ENCODE results near the gene SMARCB1. TPM values are rescaled to one million over a fixed set of nuclear protein-coding genes. Genes with fewer than 3 reads are reported as not detected.
A peak's percentile ranks its signal among the peaks of the same experiment; 100 is the strongest.

The SMARCB1 gene
- total and polyA plus RNA-seq, 5 experiments from 2014 or later, result 33.3 to 55.5 (median 45.0) TPM

DNA sequence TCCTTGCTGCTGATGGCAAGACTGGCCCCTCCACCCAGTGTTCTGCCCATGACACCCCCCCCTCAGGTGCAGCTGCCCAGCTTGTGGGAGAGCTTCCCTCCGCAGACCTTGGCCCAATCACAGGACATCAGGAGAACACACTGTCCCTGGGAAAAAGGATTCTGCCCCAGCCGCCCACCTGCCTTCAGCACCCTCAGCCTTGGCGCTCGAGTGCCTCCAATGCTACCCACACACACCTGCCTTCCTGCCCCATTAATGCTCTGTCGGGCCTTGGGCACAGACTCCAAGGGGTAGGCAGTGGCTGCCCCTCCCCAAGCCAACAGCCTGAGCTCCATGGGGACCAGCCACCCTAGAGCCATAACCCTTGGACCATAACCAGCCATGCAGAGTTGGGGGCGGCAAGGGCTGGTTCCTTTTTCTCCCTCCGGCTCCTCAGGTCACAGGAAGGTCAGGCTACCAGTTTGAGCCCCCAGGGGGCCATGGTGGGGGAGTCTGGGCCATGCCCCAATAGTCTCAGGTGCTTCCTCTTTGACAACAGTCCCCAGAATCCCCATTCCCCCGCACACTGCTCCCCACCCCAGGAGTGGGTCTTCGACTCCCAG, 34.6 kb upstream of the SMARCB1 start:
- no peaks in the 10 kb centered on the region for H3K9me3 Mint-ChIP-seq
- peak overlapping the region in 9 of 10 donors; percentile 57 to 94 (median 80) for H3K27ac Mint-ChIP-seq
- peaks cover 9 to 44% (median 14%) of the 10 kb centered on the region in 4 donors for H3K4me1 Mint-ChIP-seq
- H3K27me3 Mint-ChIP-seq, result no peaks in the 10 kb centered on the region
- ATAC-seq (no peak), DNase-seq (peak in 2 of 10 donors; percentile 37 to 73)
- POLR2A ChIA-PET, result interaction anchor here (0.7 to 2.7 kb wide), 4 partner anchors 11 to 59 kb away, joined by 3 to 19 read pairs (median 8); partner anchors contain the start of gene C22orf15
- H3K4me3 Mint-ChIP-seq, result peak overlapping the region; percentile 71 to 86 (median 79)
- H3K36me3 Mint-ChIP-seq, result no peaks in the 10 kb centered on the region

DNA sequence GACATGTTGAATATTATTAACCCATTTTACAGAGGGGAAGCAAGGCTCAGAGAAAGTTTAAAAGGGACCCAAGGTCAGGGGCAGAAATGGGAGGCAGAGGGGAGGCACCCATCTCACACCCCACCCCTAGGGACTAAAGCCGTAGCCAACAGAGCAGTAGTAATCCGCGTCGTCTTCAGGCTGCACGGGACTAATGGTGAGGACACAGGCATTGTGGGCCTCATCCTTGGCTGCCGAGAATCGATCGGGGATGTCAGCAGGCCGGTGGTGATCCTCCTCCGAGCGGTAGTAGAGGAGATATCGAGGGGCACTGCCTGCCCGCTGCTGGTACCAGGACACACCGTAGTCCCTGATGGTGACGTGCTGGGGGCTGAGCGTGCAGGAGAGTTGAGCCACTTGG, 34.0 kb upstream of the SMARCB1 start:
- DNase-seq (peak in 1 of 10 donors; percentile 61), ATAC-seq (no peak)
- POLR2A ChIA-PET, result interaction anchor here (1.1 to 2.7 kb wide), 4 partner anchors 10 to 14 kb away, joined by 3 to 19 read pairs (median 11); partner anchors contain the start of genes C22orf15 and CHCHD10
- Mint-ChIP-seq H3K9me3 (no peaks in the 10 kb centered on the region), H3K27me3 (no peaks in the 10 kb centered on the region), H3K4me3 (peak overlapping the region in 9 of 10 donors; percentile 33 to 86 (median 79)), H3K36me3 (no peaks in the 10 kb centered on the region), H3K27ac (peak overlapping the region in 6 of 10 donors; percentile 22 to 89 (median 60)), H3K4me1 (peaks cover 9 to 44% (median 14%) of the 10 kb centered on the region in 4 donors)

DNA sequence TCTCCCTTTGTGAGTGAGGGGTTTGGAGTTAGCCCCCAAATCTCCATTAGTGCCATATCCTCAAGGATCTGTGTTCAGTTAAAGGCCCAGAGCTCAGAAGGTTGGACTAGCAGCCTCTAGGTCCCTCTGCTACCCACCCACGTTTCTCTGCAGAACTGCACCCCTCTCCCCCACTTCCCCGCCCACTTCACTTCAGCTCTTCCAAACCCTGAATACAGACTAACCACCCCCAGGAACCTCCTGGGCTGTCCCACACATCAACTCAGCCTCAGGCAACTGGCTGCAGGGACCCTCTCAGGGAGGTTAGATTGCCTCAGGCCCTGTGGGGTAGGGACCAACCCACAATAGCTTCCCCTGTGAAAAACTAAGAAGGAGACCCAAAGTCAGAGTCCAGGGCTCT, 33.4 kb upstream of the SMARCB1 start:
- DNase-seq (peak in 1 of 10 donors; percentile 3), ATAC-seq (no peak)
- Mint-ChIP-seq H3K9me3 (no peaks in the 10 kb centered on the region), H3K4me1 (peaks cover 9 to 44% (median 14%) of the 10 kb centered on the region in 4 donors), H3K4me3 (peak overlapping the region in 7 of 10 donors; percentile 14 to 85 (median 41)), H3K27ac (peak overlapping the region in 2 of 10 donors; percentile 3 to 20), H3K36me3 (no peaks in the 10 kb centered on the region), H3K27me3 (no peaks in the 10 kb centered on the region)
- POLR2A ChIA-PET, result interaction anchor here (1.5 to 2.7 kb wide), 3 partner anchors 10 to 23 kb away, joined by 9 to 13 read pairs (median 9); partner anchors contain the start of genes C22orf15 and CHCHD10

DNA sequence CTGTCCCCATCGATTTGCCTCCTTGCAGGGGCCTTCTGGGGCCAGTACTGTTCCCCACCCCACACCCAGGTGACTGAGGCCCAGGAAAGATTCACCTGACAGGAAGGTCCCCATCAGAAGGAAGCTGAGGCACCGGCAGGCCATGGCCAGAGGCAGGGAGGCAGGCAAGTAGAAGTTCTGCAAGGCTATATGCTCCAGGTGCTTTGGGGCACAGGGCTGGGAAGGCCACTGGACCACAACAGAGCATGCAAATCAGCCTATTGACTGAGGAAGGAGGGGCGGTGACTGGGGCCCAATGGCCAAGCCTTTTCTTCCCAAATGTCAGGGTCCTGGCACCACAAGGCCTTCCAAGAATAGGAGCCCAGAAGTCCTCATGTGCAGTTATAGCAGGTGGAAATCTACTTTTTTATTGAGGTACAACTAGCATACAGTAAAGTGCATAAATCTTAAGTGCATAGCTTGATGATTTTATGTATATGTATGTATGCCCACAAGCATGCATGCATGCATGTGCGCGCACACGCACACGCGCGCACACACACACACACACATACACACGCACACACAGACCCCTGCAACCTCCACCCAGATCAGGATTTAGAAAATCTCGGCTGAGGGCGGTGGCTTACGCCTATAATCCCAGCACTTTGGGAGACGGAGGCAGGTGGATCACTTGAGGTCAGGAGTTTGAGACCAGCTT, 32.4 kb upstream of the SMARCB1 start, which contains the start of gene VPREB3:
TSS of gene VPREB3 (minus strand) at position 206 of the 700 bp plus-strand sequence. CDS start at position 144, 62 bp downstream.
- no peak for ATAC-seq
- Mint-ChIP-seq H3K27me3 (no peaks in the 10 kb centered on the region), H3K36me3 (no peaks in the 10 kb centered on the region), H3K27ac (peak within 1 kb of the TSS in 5 of 10 donors; percentile 3 to 65 (median 20)), H3K4me1 (peaks cover 9 to 44% (median 14%) of the 10 kb centered on the region in 4 donors), H3K4me3 (peak within 1 kb of the TSS in 8 of 10 donors; percentile 14 to 85 (median 40)), H3K9me3 (no peaks in the 10 kb centered on the region)
- DNase-seq, result peak in 1 of 10 donors; percentile 49
- POLR2A ChIA-PET, result interaction anchor here (1.5 to 2.7 kb wide), 3 partner anchors 9 to 22 kb away, joined by 9 to 13 read pairs (median 9); partner anchors contain the start of genes C22orf15 and CHCHD10

DNA sequence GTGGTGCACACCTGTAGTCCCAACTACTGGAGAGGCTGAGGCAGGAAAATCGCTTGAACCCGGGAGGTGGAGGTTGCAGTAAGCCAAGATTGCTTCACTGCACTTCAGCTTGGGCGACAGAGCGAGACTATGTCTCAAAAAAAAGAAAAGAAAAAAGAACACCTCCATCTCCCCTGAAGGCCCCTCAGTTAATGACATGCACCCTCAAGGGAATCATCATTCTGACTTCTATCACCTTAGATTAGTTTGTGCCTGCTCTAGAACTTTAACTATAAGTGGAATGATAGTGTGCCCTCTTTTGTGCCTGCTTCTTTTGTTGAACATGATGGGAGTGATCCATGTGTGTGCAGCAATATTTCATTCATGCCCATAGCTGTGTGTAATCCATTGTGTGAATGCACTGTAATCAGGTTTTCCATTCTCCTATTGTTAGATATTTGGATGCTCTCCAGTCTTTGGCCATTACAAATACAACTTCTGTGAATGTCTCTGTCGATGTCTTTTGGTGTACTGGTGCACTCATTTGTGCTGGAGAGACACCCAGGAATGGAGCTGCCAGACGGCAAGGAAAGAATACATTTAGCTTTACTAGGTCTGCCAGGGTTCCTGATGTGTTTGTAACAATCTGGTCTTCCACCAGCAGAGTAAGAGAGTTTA, 31.7 kb upstream of the SMARCB1 start:
- POLR2A ChIA-PET, result interaction anchor here (2.7 kb wide), 1 partner anchor 8 kb away, joined by 13 read pairs; the partner anchor contains the start of gene C22orf15
- H3K27me3 Mint-ChIP-seq, result no peaks in the 10 kb centered on the region
- H3K4me1 Mint-ChIP-seq, result peaks cover 5 to 38% (median 8%) of the 10 kb centered on the region in 4 donors
- H3K4me3 Mint-ChIP-seq, result peak overlapping the region in 1 of 10 donors; percentile 16
- H3K27ac Mint-ChIP-seq, result peak overlapping the region in 2 of 10 donors; percentile 43 to 65
- H3K36me3 Mint-ChIP-seq, result no peaks in the 10 kb centered on the region
- no peaks in the 10 kb centered on the region for H3K9me3 Mint-ChIP-seq
- DNase-seq (no peak), ATAC-seq (no peak)

DNA sequence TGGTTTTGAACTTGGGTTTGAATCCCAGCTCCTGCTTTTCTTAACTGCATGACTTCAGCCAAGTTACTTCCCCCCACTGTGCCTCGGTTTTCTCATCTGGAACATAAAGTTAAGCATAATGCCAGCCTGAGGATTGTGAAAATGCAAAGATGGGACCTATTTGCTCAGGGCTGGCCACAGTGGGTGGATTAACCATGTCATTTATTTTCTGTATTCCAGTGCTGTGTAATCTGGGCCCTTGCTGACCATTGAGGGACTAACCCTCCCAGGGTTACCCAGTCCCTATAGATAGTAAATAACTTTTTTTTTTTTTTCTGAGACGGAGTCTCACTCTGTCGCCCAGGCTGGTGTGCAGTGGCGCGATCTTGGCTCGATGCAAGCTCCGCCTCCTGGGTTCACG, 31.1 kb upstream of the SMARCB1 start:
- H3K4me1 Mint-ChIP-seq, result peaks cover 4 to 34% (median 6%) of the 10 kb centered on the region in 4 donors
- no peaks in the 10 kb centered on the region for H3K36me3 Mint-ChIP-seq
- H3K4me3 Mint-ChIP-seq, result no peak overlapping the region
- H3K9me3 Mint-ChIP-seq, result no peaks in the 10 kb centered on the region
- POLR2A ChIA-PET, result no interaction called here
- DNase-seq (no peak), ATAC-seq (no peak)
- H3K27ac Mint-ChIP-seq, result peak overlapping the region in 1 of 10 donors; percentile 65
- no peaks in the 10 kb centered on the region for H3K27me3 Mint-ChIP-seq

DNA sequence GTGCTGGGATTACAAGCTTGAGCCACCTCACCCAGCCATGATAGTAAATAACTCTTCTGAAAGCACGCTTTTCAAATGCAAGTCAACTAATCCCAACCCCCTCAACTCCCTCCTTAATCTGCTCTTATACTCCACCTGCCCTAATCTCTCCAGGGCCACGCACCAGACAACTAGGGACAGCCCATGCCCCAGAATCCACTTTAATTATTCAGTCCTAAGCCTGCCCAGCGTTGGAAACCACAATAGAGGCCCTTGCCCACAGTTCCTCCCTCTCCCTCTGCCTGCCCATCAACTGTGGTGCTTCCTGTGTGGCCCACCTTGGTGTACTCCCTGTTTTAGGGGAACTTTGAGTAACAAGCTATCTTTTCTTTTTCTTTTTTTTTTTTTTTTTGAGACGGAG, 29.9 kb upstream of the SMARCB1 start:
- ATAC-seq (no peak), DNase-seq (peak in 1 of 10 donors; percentile 34)
- Mint-ChIP-seq H3K36me3 (no peaks in the 10 kb centered on the region), H3K27me3 (no peaks in the 10 kb centered on the region), H3K27ac (no peak overlapping the region), H3K4me1 (peaks cover 6 to 34% (median 9%) of the 10 kb centered on the region in 4 donors), H3K9me3 (no peaks in the 10 kb centered on the region), H3K4me3 (peak overlapping the region in 1 of 10 donors; percentile 4)
- POLR2A ChIA-PET, result interaction anchor here (1.7 kb wide), 1 partner anchor 15 kb away, joined by 3 read pairs; no protein-coding TSS in a partner anchor

DNA sequence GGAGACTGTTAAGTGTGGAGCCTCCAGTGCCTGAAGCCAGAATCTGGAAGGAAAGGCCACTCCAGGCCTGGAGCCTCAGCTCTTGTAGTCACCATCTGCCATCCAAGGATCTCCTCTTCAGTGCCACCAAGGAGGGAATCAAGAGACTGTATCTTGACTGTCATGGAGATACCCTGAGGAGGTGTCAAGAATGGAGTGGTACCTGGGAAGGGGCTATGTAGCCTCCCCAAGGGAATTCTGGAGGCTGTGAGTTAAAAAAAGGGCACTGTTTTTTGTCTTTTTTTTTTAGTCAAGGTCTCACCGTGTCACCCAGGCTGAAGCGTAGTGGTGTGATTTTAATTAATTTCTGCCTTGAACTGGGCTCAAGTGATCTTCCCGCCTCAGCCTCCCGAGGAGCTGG, 27.2 kb upstream of the SMARCB1 start:
- H3K27ac Mint-ChIP-seq, result no peak overlapping the region
- POLR2A ChIA-PET, result interaction anchor here (1.0 to 1.1 kb wide), 2 partner anchors 7 to 9 kb away, joined by 3 to 5 read pairs; partner anchors contain the start of gene ZNF70

DNA sequence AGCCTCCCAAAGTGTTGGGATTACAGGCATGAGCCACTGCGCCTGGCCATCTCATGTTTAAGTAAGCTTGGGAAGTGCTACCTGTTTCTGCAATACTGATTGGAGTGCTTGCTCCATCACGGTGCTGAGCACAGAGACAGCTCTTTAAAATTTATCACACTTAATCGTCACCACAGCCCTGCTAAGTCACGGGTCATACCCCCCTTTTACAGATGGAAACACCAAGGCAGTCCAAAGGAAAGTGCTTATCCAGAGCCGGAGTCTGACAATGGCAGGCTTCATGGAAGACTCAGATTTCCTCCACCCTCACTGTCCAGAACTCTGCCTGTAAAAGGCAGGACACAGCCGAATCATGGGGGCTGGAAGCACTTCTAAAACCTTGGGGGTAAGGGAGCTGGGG, 26.7 kb upstream of the SMARCB1 start:
- Mint-ChIP-seq H3K9me3 (no peaks in the 10 kb centered on the region), H3K4me3 (no peak overlapping the region), H3K27me3 (no peaks in the 10 kb centered on the region), H3K27ac (peak overlapping the region in 2 of 10 donors; percentile 40 to 53), H3K4me1 (peaks cover 11 to 42% (median 35%) of the 10 kb centered on the region in 4 donors), H3K36me3 (no peaks in the 10 kb centered on the region)
- POLR2A ChIA-PET, result interaction anchor here (1.1 kb wide), 1 partner anchor 9 kb away, joined by 5 read pairs; the partner anchor contains the start of gene ZNF70
- DNase-seq (peak in 1 of 10 donors; percentile 28), ATAC-seq (no peak)

More for the DNA sequence above, 27.2 kb upstream of the SMARCB1 start:
- no peaks in the 10 kb centered on the region for H3K36me3 Mint-ChIP-seq
- H3K27me3 Mint-ChIP-seq, result no peaks in the 10 kb centered on the region
- ATAC-seq, result no peak
- H3K4me3 Mint-ChIP-seq, result no peak overlapping the region
- DNase-seq, result peak in 1 of 10 donors; percentile 4
- H3K9me3 Mint-ChIP-seq, result no peaks in the 10 kb centered on the region
- H3K4me1 Mint-ChIP-seq, result peaks cover 11 to 42% (median 30%) of the 10 kb centered on the region in 4 donors

DNA sequence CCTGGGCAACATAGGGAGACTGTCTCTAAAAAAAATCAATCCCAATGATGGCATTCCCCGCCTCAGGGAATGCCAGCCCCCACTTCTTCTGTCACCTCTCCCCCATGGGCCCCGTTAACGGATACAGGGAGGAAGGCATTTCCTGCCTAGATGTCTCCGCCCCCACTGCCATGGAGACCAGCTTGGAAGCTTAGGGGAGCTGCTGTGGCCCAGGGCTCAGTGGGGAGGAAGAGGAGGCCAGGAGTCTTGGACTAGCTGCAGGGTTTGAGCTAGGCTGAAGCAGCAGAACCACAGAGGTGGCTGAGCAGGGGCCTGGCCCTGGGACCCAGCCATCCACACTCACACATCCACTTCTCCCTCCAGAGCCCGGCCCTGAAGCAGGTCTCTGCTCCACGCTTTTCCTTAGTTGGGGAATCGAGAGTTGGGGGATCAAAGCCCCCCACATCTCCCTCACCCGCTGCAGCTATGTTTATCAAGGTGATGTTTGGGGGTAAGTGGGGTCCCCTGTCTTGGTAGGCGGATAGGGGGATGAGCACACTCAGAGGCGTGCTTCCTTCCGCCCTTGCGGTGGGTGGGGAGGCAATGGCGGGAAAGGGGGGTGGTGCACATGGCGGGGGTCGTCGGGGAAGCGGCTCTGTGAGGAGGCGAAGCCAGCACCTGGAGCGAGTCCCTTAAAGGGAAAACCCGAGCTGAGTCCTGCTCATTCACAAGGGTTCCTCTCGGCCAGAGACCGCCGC, 23.8 kb upstream of the SMARCB1 start, which contains the start of gene C22orf15:
TSS of gene C22orf15 (plus strand) at position 149 of the 737 bp plus-strand sequence. CDS start at position 466, 317 bp downstream.
- ATAC-seq, result peak; percentile 42 to 51

DNA sequence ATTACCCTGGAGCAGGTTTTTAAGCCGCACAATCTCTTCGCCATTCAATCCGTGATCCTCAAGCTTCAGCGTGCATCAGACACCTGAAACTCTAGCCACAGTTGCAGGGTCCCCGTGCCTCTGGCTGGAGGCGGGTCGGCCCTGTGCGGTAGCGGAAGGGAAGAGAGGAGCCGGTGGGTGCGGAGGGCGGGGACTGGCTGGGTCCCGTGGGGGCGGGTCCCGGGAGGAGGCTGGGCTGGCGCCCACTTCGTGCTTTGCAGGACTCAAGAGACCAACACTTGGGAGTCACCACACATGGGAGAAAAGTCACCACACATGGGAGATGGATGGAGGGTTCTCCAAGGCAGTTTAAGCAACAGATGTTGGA, 23.2 kb upstream of the SMARCB1 start:
- ATAC-seq (peak; percentile 50 to 74), DNase-seq (peak in 8 of 10 donors; percentile 35 to 72 (median 48))
- H3K4me1 Mint-ChIP-seq, result peaks cover 18 to 54% (median 50%) of the 10 kb centered on the region in 4 donors
- H3K27ac Mint-ChIP-seq, result peak overlapping the region; percentile 86 to 95 (median 92)
- peak overlapping the region; percentile 75 to 89 (median 84) for H3K4me3 Mint-ChIP-seq
- no peaks in the 10 kb centered on the region for H3K27me3 Mint-ChIP-seq
- no peaks in the 10 kb centered on the region for H3K9me3 Mint-ChIP-seq
- peaks cover 0 to 2% (median 0%) of the 10 kb centered on the region in 3 donors for H3K36me3 Mint-ChIP-seq
- POLR2A ChIA-PET, result interaction anchor here (0.6 to 8.2 kb wide), 9 partner anchors 9 to 150 kb away, joined by 3 to 65 read pairs (median 6); partner anchors contain the start of genes MIF, SLC2A11, SMARCB1 and VPREB3

More for the DNA sequence above, 23.8 kb upstream of the SMARCB1 start, which contains the start of gene C22orf15:
- H3K4me3 Mint-ChIP-seq, result peak within 1 kb of the TSS; percentile 75 to 89 (median 84)
- H3K36me3 Mint-ChIP-seq, result peaks cover 0 to 2% (median 0%) of the 10 kb centered on the region in 3 donors
- peak in 6 of 10 donors; percentile 13 to 63 (median 36) for DNase-seq
- POLR2A ChIA-PET, result interaction anchor here (0.6 to 8.2 kb wide), 9 partner anchors 9 to 151 kb away, joined by 4 to 65 read pairs (median 6); partner anchors contain the start of genes MIF, MMP11, SLC2A11 and SMARCB1
- no peaks in the 10 kb centered on the region for H3K9me3 Mint-ChIP-seq
- H3K27me3 Mint-ChIP-seq, result no peaks in the 10 kb centered on the region
- H3K4me1 Mint-ChIP-seq, result peaks cover 18 to 52% (median 50%) of the 10 kb centered on the region in 4 donors
- H3K27ac Mint-ChIP-seq, result peak within 1 kb of the TSS; percentile 86 to 95 (median 92)

Measured in naive thymus-derived CD8-positive, alpha-beta T cell (primary cell).